A549 (cell line): ENCODE results near the gene OR13A1. TPM values are rescaled to one million over a fixed set of nuclear protein-coding genes. Genes with fewer than 3 reads are reported as not detected.

Experiments used
- ATAC-seq, 2 experiments: fragments of 200-7000 bp in 1 of 2; fragments of >200 bp in 1 of 2; cut with Nextera tagmentation in 1 of 2; cut with Tn5 transposase in 1 of 2; 3 replicates each; pipeline versions ENCODE4 v1.8.0 to v1.9.1; 2018 to 2020; ENCODE audit warnings: mild to moderate bottlenecking in 1 of 2, moderate library complexity in 1 of 2
- CTCF ChIA-PET: fragments of 300-600 bp; sonication (Branson Sonifier 250); formaldehyde crosslinking; extraction: SDS; loops from one replicate; lab custom pipeline; 2021; ENCODE audit warnings: antibody characterized with exemption, inconsistent platforms; lab: Yijun Ruan, JAX
- POLR2A ChIA-PET: fragments of 350-600 bp; formaldehyde crosslinking; extraction: SDS; loops from one replicate; lab custom pipeline; 2021; ENCODE audit warnings: antibody characterized with exemption, inconsistent platforms; lab: Yijun Ruan, JAX
- DNase-seq, 2 experiments: peaks; one replicate each; pipeline versions ENCODE4 v3.0.0 to v3.0.0-alpha.2; 2011 to 2016; ENCODE audit warnings: low read depth in 1 of 2, low spot score in 1 of 2
- FAIRE-seq: peaks from 2 replicates; lab custom pipeline; 2011; peaks lifted over from hg19 to GRCh38; lab: Jason Lieb, UNC
- H3K27ac ChIP-seq, 2 experiments: fragments of >200 bp; sonication (Bioruptor Twin); formaldehyde crosslinking; 3 replicates each; pipeline ENCODE4 v1.5.1; 2016 to 2017
- H3K4me1 ChIP-seq: fragments of >200 bp; sonication (Bioruptor Twin); formaldehyde crosslinking; 3 replicates; pipeline ENCODE4 v1.6.1; 2016
- H3K4me2 ChIP-seq: fragments of >200 bp; sonication (Bioruptor Twin); formaldehyde crosslinking; 3 replicates; pipeline ENCODE4 v1.6.1; 2016
- H3K4me3 ChIP-seq: fragments of >200 bp; sonication (Bioruptor Twin); formaldehyde crosslinking; 3 replicates; pipeline ENCODE4 v1.5.1; 2016
- H3K9me3 ChIP-seq: fragments of >200 bp; sonication (Bioruptor Twin); formaldehyde crosslinking; 3 replicates; pipeline ENCODE4 v1.6.1; 2016
- ATOH8 ChIP-seq: fragments of 250-450 bp; sonication (Bioruptor Pico); IDR thresholded peaks from 2 replicates; pipeline ENCODE4 v1.5.0; 2020; ENCODE audit warnings: low read depth, mild to moderate bottlenecking, moderate library complexity
- BCL3 ChIP-seq: fragments of >200 bp; sonication (Bioruptor Twin); formaldehyde crosslinking; IDR thresholded peaks from 3 replicates; pipeline ENCODE4 v1.6.1; 2016
- CBX2 ChIP-seq: fragments of 200-600 bp; sonication (generic); IDR thresholded peaks from 2 replicates; pipeline ENCODE4 v1.6.1; 2016; ENCODE audit warnings: low read depth, mild to moderate bottlenecking, borderline replicate concordance
- CBX8 ChIP-seq: fragments of 200-600 bp; sonication (generic); IDR thresholded peaks from 2 replicates; pipeline ENCODE4 v1.6.1; 2016
- CEBPB ChIP-seq, 2 experiments: fragments of >200 bp in 1 of 2; sonication (Bioruptor Twin) in 1 of 2; formaldehyde crosslinking in 1 of 2; IDR thresholded peaks; 2 replicates each; pipeline ENCODE4 v1.6.1; 2012 to 2016
- CTCF ChIP-seq: fragments of >200 bp; sonication (Bioruptor Twin); formaldehyde crosslinking; IDR thresholded peaks from 3 replicates; pipeline ENCODE4 v1.5.1; 2016
- ELK1 ChIP-seq: fragments of 150-350 bp; IDR thresholded peaks from 2 replicates; pipeline ENCODE4 v1.6.1; 2014; ENCODE audit warnings: low read depth, mild to moderate bottlenecking, low read length
- ESRRA ChIP-seq: fragments of 150-350 bp; IDR thresholded peaks from 2 replicates; pipeline ENCODE4 v1.6.1; 2014; ENCODE audit warnings: mild to moderate bottlenecking, low read length, borderline replicate concordance
- FOXS1 ChIP-seq: fragments of 250-450 bp; sonication (Bioruptor Pico); IDR thresholded peaks from 2 replicates; pipeline ENCODE4 v1.5.0; 2020; ENCODE audit warnings: mild to moderate bottlenecking, moderate library complexity
- HDAC2 ChIP-seq: fragments of 200-600 bp; sonication (generic); IDR thresholded peaks from 2 replicates; pipeline ENCODE4 v1.6.1; 2016
- HEYL ChIP-seq: fragments of 250-450 bp; sonication (Bioruptor Pico); IDR thresholded peaks from 2 replicates; pipeline ENCODE4 v1.8.0; 2021; ENCODE audit warnings: mild to moderate bottlenecking, moderate library complexity
- HMGXB4 ChIP-seq: fragments of 250-450 bp; sonication (Bioruptor Pico); IDR thresholded peaks from 2 replicates; pipeline ENCODE4 v1.5.0; 2021; ENCODE audit warnings: mild to moderate bottlenecking, moderate library complexity, borderline replicate concordance
- HOXB5 ChIP-seq: fragments of 250-450 bp; sonication (Bioruptor Pico); IDR thresholded peaks from 2 replicates; pipeline ENCODE4 v1.5.0; 2020; ENCODE audit warnings: mild to moderate bottlenecking, moderate library complexity
- JUNB ChIP-seq: fragments of >200 bp; sonication (Bioruptor Twin); formaldehyde crosslinking; IDR thresholded peaks from 2 replicates; pipeline ENCODE4 v1.6.1; 2016
- MAZ ChIP-seq: fragments of 150-350 bp; IDR thresholded peaks from 2 replicates; pipeline ENCODE4 v1.6.1; 2014; ENCODE audit warnings: antibody characterized with exemption, low read depth, low read length, borderline replicate concordance
- MYC ChIP-seq: IDR thresholded peaks from 2 replicates; pipeline ENCODE4 v1.6.1; 2012; ENCODE audit warnings: mild to moderate bottlenecking, inconsistent platforms, low read length, improper control_type of control experiment, borderline replicate concordance
- NFE2L2 ChIP-seq: fragments of 150-350 bp; conservative IDR thresholded peaks from 2 replicates; pipeline ENCODE4 v1.6.1; 2014; ENCODE audit warnings: low read length
- NR3C1 ChIP-seq: fragments of >200 bp; sonication (Bioruptor Twin); formaldehyde crosslinking; IDR thresholded peaks from 3 replicates; pipeline ENCODE4 v1.6.1; 2017
- PBX3 ChIP-seq: IDR thresholded peaks from 2 replicates; pipeline ENCODE4 v1.6.1; 2012
- PHF8 ChIP-seq: fragments of 200-600 bp; sonication (generic); IDR thresholded peaks from 2 replicates; pipeline ENCODE4 v1.6.1; 2016; ENCODE audit warnings: low read depth, mild to moderate bottlenecking, antibody characterized with exemption, moderate library complexity, borderline replicate concordance
- POLR2A ChIP-seq: IDR thresholded peaks from 2 replicates; pipeline ENCODE4 v1.6.1; 2012; ENCODE audit warnings: mild to moderate bottlenecking, low read length
- POLR2AphosphoS2 ChIP-seq: conservative IDR thresholded peaks from 2 replicates; pipeline ENCODE4 v1.6.1; 2012; ENCODE audit warnings: low read length, improper control_type of control experiment, inconsistent platforms
- TFCP2L1 ChIP-seq: fragments of 250-450 bp; sonication (Bioruptor Pico); IDR thresholded peaks from 2 replicates; pipeline ENCODE4 v1.5.0; 2021; ENCODE audit warnings: mild to moderate bottlenecking
- TP53 ChIP-seq: fragments of 250-450 bp; sonication (Bioruptor Pico); IDR thresholded peaks from 2 replicates; pipeline ENCODE4 v1.5.0; 2021; ENCODE audit warnings: mild to moderate bottlenecking, moderate library complexity
- ZFP36 ChIP-seq: fragments of 450-650 bp; IDR thresholded peaks from 2 replicates; pipeline ENCODE4 v1.6.1; 2014; ENCODE audit warnings: borderline replicate concordance; ENCODE audit not compliant: partially characterized antibody
- ZSCAN20 ChIP-seq: fragments of 250-450 bp; sonication (Bioruptor Pico); IDR thresholded peaks from 2 replicates; pipeline ENCODE4 v1.8.0; 2022; ENCODE audit warnings: mild to moderate bottlenecking, moderate library complexity
- WGBS: methylation state at CpG from one replicate; pipeline ENCODE4 v1.1.6; 2017; ENCODE audit errors: missing lambda C conversion rate; 5-methylcytosine and 5-hydroxymethylcytosine counted together
- polyA plus RNA-seq, 4 experiments: library from polyadenylated mRNA; depleted of rRNA in 3 of 4; stranded (reverse); fragments of >200 nt; fragmentation: RNase III in 1 of 4; extraction: RNeasy Plus Mini Kit Qiagen cat#74134 plus additional on column Dnase treatment in 1 of 4; gene quantifications; 2 replicates in 3 of 4; 3 replicates in 1 of 4; pipeline ENCODE4 v1.2.3, GENCODE V29; 2011 to 2017

OR13A1 gene
- polyA plus RNA-seq, 2 of the 4 experiments (the other 2 are of a cell fraction) = 0.04 TPM; not detected in 1

- Histone ChIP-seq H3K9me3 (peaks cover 6% of the 10 kb centered on the region; the same call in 1 of the 3 replicates), H3K4me1 (no peaks in the 10 kb centered on the region), H3K27ac (no peak overlapping the region), H3K4me3 (no peak overlapping the region), H3K4me2 (no peak overlapping the region)
- FAIRE-seq (no peak), ATAC-seq (no peak), DNase-seq (no peak)
- TF ChIP-seq HDAC2 (no peak), JUNB (no peak), CEBPB (IDR thresholded peaks at IDR 0.05) (no peak), CBX2 (no peak), ATOH8 (CRISPR knock-in tag) (no peak), POLR2AphosphoS2 (no peak), MAZ (no peak), ZSCAN20 (CRISPR knock-in tag) (no peak), CTCF (no peak), PBX3 (no peak), HOXB5 (CRISPR knock-in tag) (no peak), ZFP36 (no peak), HEYL (no peak), FOXS1 (CRISPR knock-in tag) (no peak), ESRRA (no peak), ELK1 (no peak), TFCP2L1 (CRISPR knock-in tag) (no peak)
- 6% methylated on average over 2 of the region's 2 CpGs for WGBS
- CTCF ChIA-PET = interaction anchor here (1.0 kb wide), 1 partner anchor 60 kb away, joined by 3 read pairs; no protein-coding TSS in a partner anchor
- POLR2A ChIA-PET = no interaction called here
These were observed 20.7 kb downstream of the OR13A1 start for GRCh38 chr10:45294681-45295080.

- DNase-seq = no peak
- H3K4me3 ChIP-seq = no peak overlapping the region
- ATAC-seq = no peak
- ChIA-PET POLR2A (no interaction called here), CTCF (no interaction called here)
- H3K4me1 ChIP-seq = no peaks in the 10 kb centered on the region
- H3K9me3 ChIP-seq = no peaks in the 10 kb centered on the region
- H3K4me2 ChIP-seq = no peak overlapping the region
- WGBS = 0% methylated on average over 1 of the region's 1 CpG
- no peak for FAIRE-seq
- no peak for TF ChIP-seq CBX8
- no peak for TF ChIP-seq NR3C1
- no peak for TF ChIP-seq HMGXB4 (CRISPR knock-in tag)
- TF ChIP-seq HDAC2 = no peak
- no peak for TF ChIP-seq TP53 (CRISPR knock-in tag)
- TF ChIP-seq POLR2A = no peak
- no peak for TF ChIP-seq TFCP2L1 (CRISPR knock-in tag)
- no peak for TF ChIP-seq CTCF
- TF ChIP-seq FOXS1 (CRISPR knock-in tag) = no peak
- no peak for TF ChIP-seq ELK1
- TF ChIP-seq BCL3 = no peak
- TF ChIP-seq PHF8 = no peak
- TF ChIP-seq NFE2L2 = no peak
- no peak for TF ChIP-seq MYC
- H3K27ac ChIP-seq = no peak overlapping the region
These were observed 28.4 kb downstream of the OR13A1 start for GRCh38 chr10:45286980-45287379.
